Stimulated activated naive CD4-positive, alpha-beta T cell treated with Interleukin-2 at 50 U/mL for 16 hours (primary cell): ENCODE data around the gene DSCAML1.

Experiments
- DNase-seq: peaks from one replicate; lab custom pipeline; 2025; lab: John Stamatoyannopoulos, UW

Gene DSCAML1

DNA sequence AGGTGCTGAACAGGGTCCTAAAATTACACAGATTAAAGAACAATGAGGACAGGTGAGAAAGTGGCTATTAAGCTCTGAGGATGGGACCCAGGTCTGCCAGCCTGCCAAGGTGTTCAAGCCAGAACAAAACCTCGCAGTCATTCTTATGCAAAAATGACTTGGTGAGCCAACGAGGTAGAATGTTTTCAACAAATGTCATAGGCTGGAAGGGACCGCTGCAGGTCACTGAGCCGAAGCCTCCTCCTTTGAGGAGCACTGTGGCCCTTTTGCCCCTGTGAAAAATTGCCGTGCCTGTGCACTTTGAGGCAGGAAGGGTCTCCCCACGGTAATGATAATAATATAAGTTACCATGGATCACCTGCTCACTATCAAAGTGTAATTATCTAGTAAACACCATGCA lies 216.2 kb downstream of the DSCAML1 start:
- DNase-seq = no peak

DNA sequence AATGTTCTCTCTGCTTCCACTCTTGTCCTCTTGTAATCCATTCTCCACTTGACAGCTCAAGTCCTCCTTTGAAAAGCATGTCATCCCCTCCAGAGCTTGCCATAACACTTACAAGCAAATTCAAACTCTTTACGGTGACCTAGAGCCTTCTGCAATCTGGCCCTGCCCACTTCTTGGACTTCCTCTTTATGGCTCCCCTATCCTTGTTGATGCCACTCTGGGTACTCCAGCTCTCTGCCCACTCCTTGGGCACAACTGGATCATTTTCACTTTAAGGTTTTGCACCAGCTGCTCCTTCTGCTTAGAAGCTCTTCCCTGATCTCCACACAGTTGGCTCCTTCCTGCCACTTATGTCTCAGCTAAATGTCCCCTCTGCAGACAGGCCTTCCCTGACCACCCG lies 217.9 kb downstream of the DSCAML1 start:
- no peak for DNase-seq

DNA sequence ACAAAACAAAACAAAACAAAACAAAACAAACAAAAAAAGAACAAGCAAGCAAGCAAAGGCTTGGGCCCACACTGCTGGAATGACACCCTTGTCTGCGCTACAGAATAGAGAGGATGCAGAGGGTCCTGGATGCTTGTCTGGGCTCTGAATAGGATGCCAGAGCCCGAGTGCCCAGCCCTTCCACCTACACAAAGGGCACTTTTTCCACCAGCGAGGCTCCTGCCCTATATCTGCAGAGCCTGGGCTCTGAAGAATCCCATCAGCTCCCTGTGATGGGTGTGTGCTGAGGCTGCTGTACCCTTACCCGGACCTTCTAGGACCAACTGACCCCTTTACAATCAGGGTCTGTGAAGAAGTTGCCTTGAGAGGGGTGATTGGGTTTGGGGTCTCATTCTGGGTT lies 221.2 kb downstream of the DSCAML1 start:
- no peak for DNase-seq

DNA sequence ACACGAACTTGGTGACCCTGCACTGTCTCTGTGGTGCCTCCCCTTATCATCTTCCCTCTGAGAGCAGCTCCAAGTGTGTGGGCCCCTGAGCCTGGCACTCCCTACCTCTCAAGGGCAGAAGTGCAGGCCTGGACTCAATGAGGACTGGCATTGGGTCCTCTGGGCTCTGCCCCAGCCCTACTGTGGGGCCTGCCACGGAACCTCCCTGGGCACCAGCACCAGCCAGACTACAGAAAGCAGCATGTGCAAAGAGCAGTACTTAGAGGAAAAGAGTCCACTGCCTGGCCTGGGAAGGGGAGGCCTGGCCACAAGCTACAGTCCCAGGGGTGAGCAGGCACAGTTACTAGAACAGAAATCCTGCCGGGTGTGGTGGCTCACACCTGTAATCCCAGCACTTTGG lies 222.5 kb downstream of the DSCAML1 start:
- DNase-seq = no peak

DNA sequence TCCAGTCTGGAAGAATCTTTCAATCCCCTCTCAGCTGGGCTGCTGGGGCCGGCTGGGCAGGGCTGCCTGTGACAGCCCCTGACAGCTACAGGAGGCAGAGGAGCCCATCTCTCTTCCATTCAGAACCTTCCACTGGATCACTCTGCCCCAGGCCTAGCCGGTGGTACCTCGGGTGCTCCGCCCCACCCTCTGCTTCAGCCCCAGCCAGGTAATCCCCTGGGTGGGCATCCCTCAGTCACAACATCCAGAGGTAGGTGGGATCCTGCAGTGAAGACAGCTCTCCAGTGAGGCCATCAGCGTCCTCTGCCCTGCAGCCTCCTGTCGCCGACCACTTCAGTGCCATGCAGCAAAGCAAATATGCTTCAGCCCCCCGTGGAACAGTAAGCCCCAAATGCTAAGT lies 223.7 kb downstream of the DSCAML1 start:
- DNase-seq = no peak

DNA sequence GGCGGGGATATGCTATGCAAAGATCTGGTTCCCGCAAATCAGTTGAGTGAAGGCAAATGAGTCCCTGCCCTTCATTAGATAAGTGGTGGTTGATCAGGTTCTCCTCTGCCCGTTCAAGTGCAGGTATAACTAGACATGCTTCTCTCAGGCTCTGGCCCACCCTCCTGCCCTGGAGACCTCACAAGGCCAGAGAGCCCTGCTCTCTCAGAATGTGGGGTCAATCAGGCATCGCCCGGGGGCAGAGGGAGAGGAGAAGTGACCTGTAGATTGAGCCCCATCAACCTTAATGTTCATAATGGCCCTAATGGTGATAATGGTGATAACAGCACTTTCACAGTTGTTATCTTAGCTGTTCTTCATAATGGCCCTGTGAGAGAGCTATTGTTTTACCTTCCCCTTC lies 224.3 kb downstream of the DSCAML1 start:
- DNase-seq = no peak

DNA sequence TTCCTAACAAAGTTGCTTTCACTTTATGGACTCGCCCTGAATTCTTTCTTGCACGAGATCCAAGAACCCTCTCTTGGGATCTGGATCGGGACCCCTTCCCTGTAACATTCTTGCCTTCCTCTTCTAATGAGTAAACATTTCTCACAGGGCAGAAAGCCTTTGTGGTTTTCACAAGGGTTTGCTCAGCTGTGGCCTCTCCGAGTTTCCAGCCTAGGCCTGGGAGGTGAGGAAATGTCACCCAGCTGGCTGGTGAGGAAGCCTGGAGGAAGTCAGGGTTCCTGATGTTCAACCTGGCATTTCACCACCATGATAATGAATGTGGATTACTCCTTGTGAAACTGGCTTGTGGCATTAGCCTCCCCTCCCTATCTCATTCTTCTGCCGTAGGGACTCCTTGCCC lies 224.9 kb downstream of the DSCAML1 start:
- DNase-seq = no peak

DNA sequence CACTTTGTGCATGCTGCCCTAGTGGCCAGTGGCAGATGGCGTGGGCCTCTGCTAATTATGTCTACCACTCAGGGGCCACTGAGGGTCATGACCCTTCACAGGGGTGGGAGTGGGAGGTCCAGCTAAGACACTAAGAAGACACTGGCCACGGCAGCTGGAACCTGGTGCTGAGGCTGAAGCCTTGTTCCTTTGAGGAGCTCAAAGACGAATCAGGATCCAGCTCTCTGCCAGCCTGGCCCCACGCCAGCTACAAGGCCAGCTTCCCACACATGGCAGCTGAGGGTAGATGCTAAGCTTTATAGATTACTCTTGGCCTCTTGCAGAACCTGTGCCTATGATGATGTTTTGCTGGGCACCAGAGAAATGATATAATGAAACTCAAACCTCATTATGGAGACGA lies 226.3 kb downstream of the DSCAML1 start:
- no peak for DNase-seq

DNA sequence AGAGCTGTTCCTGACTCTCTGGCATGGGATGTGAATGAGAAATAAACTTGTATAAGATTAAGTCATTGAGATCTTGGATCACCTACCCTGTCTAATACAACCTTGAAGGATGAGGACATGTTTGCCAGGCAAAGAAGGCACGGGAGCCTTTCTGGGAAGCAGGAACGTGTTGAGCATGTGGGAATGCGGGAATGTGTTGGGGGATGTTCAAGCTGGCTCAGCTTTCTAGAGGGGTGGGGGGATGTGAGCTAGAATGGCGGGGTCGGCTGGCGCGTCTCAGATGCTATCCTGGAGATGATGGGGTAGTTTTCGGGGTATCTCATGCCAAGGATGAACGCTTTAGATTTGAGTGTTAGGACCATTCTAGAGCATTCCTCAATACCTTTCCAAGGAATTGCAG lies 227.1 kb downstream of the DSCAML1 start:
- DNase-seq = no peak

DNA sequence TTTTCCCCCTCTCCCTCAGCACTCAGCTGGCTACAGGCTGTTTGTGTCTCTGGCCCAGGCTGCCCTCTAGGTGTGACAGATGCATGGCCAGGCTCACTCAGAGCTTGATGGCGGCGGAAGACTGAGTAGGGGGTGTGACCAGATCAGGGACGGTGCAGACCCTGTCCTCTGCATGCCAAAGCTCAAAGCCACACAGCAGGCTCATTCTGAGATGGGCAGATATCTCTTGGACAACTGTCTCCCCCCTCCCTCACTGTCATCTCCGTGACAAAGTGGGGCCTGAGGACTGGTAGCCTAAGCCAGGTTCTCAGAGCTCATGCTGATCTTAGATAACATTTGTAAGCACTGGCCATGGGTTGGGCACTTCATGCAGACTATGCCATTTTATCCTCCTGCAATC lies 231.3 kb downstream of the DSCAML1 start:
- no peak for DNase-seq

DNA sequence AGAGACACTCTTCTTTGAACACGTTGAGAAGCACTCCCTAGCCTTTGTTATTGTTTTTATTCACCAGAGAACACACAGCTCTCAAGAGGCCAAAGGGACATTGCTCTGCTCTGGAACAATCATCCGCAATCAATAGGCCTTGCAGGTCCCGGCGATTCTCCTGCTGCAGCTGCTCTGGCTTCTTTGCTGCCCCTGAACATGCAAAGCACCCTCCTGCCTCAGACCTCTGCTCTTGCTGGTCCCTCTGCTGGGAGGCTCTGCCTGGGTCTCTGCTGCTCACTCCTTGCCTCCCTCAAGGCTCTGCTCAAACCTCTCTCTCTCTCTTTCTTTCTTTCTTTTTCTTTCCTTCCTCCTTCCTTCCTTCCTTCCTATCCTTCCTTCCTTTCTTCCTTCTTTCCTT lies 232.7 kb downstream of the DSCAML1 start:
- DNase-seq = no peak

DNA sequence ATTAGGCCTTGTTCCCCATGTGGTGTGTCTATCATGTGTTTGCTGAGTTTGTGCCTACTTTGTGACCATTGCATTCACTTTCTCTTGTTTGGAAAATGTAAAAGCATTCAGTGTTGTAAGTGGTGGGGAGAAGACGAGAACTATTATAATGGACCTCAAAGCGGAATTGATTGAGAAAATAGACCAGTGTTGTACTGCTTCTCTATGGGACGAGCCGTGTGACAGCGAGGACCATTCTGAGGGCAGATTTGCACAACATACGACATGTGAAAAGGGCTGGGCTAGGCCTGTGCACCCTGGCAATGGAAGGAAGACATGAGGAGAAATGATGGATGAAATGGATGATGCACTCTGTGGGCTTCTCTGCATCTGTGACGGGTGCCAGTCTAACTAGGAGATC lies 233.5 kb downstream of the DSCAML1 start:
- no peak for DNase-seq

DNA sequence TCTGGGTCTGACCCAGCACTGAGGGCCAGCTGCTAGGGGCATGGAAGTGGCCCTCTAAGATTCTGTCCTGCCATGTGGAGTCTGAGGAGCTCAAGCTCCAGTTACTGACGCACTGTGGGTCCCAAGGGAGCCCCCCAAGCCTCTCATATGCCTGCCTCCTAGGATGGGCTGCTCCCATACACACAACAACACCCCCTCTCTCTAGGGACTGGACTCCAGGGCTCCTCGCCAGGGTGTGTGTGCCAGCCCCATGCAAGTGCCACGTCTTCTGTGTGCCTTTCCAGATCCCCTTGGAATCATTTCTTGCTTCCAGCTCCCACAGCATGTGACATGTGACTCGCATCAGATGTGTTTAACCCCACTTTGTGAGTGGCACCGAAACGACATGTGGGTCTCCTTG lies 234.9 kb downstream of the DSCAML1 start:
- DNase-seq = no peak

DNA sequence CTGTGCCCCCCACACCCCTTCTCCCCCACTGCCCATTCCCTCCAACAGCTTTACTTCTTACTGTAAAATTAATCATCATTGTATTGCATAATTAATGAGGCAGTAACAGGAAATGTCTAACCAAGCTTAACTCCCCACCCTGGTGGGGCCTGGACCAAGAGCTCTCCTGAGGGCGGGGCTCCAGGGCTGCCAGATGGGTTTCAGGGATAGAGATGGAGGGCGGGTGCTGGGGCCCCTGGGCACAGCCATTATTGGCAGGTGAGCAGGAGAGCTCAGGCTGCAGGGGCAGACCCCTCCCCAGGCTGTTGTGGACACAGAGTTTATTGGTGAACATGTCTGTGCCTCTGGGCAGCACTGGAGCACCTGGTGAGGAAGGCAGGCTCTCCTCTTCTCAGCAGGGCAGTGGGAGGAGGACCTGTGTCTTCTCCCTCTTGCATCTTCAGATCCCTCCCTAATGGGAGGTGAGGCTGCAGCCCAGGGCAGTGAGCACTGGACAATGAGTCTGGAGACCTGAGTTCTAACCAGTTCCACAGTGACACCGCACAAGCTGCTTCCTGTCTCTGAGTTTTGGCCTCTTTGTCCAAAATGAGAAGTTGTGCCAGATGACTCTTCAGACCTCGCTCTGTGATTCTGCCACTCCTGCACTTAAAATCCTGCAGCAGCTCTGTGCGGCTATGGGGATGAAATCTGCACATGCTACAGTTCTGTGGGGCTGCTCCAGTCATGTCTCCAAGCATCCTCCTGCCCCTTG lies 236.1 kb downstream of the DSCAML1 start:
- no peak for DNase-seq

DNA sequence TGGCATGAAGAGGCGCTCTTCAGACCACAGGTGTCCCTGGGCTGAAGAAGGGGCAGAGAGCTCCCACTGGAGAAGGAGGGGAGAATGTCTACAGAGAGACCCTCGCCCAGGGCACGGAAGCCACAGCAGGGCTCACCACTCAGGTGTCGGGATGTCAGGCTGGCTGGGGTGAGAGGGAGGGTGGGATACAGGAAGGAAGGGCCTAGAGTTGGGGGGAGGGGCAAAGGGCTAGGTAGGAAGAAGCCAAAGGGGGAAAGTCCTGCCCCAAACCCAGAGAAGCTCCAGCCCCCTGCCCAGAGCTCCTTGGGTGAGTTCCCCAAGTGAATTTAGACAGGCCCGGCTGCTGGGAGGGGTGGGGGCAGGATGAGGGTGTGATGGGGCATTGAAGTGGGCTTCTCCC lies 237.3 kb downstream of the DSCAML1 start:
- no peak for DNase-seq

DNA sequence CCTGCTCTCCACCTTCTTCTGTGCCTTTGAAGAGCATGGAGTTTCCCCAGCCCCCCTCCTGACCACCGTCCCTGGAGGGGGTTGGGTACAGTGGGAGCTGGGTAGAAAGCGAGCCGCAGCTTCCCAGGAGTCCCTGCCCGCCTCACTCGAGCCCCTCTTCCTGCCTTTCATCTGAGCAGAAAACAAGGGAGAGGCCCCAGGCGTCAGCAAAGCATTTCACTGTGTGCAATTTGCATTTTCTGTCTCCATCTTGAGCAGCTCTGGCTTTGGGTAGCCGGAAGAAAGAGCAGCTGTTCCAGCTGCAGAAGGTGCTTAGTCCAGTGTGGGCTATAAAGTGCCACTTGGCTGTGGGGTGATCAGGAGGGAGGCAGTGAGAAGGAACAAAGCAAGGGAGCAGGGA lies 239.7 kb downstream of the DSCAML1 start:
- no peak for DNase-seq

DNA sequence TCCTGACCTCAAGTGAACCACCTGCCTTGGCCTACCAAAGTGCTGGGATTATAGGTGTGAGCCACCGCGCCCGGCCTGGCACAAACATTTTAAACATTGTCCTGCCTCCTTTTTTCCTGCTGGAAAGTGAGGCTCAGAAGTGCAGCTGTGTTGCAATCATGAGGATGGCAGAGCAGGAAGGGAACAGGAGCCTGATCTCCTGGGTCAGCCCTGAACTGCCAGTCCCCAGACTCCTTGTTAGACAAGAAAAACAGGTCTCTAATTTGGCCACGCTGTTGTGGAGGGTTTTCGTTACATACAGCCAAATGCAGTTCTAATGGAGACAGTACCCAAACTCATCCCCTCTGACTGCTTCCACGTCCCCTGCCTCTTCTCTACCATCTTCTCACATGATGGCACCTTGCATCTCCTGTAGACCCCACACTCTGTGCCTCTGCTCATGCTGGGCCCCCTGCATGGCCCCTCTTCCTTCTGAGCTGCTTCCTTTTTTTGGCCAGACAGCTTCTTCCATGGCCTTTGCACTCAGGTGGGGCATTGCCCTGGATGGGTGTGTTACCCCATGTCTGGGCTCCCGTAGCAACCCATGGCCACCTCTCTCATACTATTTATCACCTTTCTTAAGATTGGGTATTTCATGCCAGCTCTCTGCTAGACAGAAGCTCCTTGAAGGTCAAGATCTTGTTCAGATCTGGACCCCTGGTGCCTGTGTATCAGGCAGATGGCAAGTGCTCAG lies 242.2 kb downstream of the DSCAML1 start:
- no peak for DNase-seq

DNA sequence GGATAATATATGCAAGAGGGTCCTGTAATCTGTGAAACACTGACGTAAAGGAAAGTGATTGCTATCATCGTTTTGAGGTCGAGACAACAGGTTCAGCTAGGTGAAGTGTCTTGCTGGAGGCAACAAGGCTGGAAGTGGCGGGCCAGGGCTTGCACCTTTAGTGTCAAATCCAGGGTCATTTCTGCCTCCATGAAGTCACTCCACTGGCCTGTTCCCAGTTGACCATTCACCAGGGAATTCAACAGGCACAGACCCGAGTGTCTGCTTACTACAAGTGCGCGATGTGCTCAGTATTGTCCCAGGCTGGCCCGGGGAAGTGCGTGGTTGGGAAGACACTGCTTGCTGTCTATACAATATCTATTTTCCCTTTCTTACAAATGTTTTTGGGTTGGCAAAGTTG lies 244.4 kb downstream of the DSCAML1 start:
- DNase-seq = no peak

DNA sequence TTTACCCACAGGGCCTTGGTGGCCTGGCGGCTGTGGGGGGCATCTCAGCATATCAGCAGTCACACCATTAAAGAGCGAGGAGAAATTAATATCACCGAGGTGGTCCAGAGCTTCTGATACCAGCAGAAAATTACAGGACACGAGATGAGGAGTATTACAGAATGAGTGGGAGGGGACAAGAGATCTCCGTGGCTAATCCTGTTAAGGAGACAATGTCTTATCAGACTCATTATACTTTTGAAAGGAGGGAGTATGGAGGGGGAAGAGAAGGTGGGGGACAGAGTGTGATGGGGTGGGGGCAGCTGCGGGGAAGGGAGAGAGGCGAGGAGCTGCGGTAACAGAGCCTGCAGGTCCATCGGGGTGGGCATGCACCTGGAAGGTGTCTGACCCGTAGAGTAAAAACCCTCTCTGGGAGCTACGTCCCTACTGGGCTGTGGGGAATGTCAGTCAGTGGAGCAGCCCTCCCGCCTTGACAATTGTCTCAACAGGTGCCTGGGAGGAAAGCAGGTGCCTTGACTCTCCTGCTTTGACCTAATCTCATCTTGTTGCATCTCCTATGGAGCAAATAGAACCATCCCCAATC lies 245.2 kb downstream of the DSCAML1 start:
- no peak for DNase-seq

DNA sequence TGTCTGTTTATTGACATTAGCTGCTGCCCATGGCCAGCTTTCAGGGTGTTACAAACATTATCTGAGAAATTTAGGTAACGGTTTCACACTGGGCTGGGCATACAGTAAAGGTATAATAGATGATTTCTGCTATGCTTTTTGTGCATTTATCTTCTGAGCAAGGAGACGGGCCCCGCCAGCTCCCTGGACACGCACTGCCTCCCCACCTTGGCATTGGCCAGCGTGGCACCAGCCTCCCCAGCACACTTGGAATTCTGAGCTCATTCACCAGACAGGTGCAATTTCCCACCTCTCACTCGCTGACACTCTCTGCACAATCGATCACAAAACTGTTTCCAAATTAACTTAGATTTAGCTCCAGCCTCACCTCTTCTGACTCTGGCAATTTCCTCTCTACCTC lies 246.6 kb downstream of the DSCAML1 start:
- DNase-seq = no peak

DNA sequence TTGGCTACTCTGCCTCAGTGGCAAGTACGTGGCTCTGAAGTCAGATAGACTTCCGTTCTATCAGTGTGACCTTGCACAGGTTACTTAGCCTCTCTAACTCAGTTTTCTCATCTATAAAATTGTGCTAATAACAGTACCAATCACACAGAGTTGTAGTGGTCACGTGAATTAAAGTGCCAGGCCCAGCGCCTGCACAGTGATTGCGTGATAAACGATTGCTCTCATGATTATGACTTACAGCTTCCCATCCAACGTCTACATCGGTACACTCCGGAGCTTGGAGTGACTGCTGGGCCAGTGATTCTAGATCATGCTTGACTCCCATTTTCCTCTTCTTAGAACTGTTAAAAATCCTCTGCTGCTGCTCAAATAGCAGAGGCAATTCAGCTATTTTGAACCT lies 247.6 kb downstream of the DSCAML1 start:
- DNase-seq = no peak

DNA sequence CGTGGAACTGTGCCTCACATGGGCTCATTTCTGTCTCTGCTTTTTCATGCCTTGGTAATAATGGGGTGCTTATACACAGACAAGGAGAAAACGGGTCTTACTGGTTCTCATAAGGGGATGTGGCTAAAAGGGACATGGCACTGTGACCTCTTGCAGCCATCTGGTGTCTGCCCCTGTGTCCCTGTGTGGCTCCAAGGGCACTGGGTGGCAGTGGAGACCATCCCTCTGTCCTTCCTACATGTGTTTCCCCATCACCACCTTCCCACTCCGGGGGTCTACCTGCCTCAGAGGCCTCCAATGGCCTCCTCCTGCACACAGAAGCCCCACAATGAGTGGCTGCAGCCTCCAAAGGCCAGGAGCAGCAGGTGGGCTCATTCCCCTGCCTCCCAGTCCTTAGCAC lies 248.1 kb downstream of the DSCAML1 start:
- DNase-seq = no peak

DNA sequence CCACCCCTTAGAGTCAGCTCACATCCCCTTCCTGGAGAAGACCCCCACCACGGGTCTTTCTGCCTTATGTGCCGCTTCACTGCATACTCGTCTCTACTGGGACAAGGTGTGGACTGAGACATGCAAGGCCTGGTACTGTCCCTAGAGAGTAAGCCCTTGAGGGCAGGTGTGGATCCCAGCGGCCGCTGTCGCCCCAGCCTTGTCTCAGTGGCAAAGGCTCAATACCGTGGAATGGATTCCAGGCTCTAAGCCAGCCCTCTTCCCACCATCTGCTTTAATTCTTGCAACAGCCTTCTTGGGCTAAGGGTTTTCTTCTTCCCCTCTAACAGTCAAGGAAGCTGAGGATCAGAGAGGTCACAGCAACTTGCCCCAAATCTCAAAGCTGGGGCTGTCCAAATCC lies 249.1 kb downstream of the DSCAML1 start:
- DNase-seq = no peak
